Hepatocyte (in vitro differentiated cells): ENCODE data around the gene RPGRIP1L.

Source experiments
- EZH2 ChIP-seq: fragments of 200-600 bp; sonication (generic); IDR thresholded peaks from 2 replicates; pipeline ENCODE4 v1.6.1; 2016; ENCODE audit warnings: antibody characterized with exemption, mild to moderate bottlenecking, borderline replicate concordance
- EZH2phosphoT487 ChIP-seq: fragments of 200-600 bp; sonication (generic); IDR thresholded peaks from one replicate; pipeline ENCODE4 v1.6.1; 2018; ENCODE audit warnings: antibody characterized with exemption, mild to moderate bottlenecking, low read depth, moderate library complexity; ENCODE audit not compliant: unreplicated experiment, severe bottlenecking
- TF ChIP-seq, protein P1 (sequence below): fragments of 200-600 bp; sonication (generic); IDR thresholded peaks from 2 replicates; pipeline ENCODE4 v1.5.1; 2016; ENCODE audit warnings: antibody characterized with exemption, mild to moderate bottlenecking; ENCODE audit not compliant: poor library complexity

DNA sequence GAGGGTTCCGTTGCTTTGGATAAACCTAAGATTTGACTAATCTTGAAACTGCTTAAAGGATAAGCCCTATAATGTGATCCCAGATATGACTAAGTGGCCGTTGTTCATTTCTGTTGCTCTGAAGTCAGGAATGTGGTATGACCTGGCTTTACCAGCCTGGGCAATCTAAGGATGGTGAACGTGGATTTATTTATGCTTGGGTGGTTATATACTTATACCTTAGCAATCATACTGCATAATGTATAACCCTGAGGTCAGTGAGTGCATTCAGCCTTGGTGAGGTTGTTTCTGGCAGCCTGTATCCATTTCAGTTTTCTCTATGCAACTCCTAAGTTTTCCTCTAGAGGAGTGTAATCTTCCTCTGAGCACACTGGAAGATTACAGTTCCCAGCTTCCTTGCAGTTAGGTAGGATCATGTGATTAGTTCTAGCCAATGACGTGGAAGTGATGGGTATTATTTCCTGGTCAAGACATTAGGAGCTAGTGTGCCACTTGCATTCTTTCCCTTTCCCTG lies 42.2 kb upstream of the RPGRIP1L start:
- TF ChIP-seq, protein P1, sequence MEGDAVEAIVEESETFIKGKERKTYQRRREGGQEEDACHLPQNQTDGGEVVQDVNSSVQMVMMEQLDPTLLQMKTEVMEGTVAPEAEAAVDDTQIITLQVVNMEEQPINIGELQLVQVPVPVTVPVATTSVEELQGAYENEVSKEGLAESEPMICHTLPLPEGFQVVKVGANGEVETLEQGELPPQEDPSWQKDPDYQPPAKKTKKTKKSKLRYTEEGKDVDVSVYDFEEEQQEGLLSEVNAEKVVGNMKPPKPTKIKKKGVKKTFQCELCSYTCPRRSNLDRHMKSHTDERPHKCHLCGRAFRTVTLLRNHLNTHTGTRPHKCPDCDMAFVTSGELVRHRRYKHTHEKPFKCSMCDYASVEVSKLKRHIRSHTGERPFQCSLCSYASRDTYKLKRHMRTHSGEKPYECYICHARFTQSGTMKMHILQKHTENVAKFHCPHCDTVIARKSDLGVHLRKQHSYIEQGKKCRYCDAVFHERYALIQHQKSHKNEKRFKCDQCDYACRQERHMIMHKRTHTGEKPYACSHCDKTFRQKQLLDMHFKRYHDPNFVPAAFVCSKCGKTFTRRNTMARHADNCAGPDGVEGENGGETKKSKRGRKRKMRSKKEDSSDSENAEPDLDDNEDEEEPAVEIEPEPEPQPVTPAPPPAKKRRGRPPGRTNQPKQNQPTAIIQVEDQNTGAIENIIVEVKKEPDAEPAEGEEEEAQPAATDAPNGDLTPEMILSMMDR, result no peak
- TF ChIP-seq EZH2 (no peak), EZH2phosphoT487 (no peak)
